Omental fat pad (tissue), 4 donors: Measurements from ENCODE around the gene GALM. TPM values are rescaled to one million over a fixed set of nuclear protein-coding genes. Genes with fewer than 3 reads are reported as not detected.
"Not testable (repeated sequence)": the region's sequence is repeated elsewhere in the genome, so short reads cannot be mapped to it uniquely, and the experiment has no call there.

ENCODE experiments used
- ATAC-seq: fragments of 150-250 bp; one replicate; pipeline ENCODE4 v1.9.1; 2016; ENCODE audit warnings: mild to moderate bottlenecking, moderate library complexity; ENCODE audit not compliant: low FRiP score
- DNase-seq: peaks from one replicate; pipeline ENCODE4 v3.0.0-alpha.2; 2019; ENCODE audit warnings: low spot score
- CTCF ChIP-seq, 3 donors: fragments of 450-650 bp; IDR thresholded peaks; one replicate each; pipeline ENCODE4 v1.5.1; 2016 to 2017; ENCODE audit warnings: antibody characterized with exemption in 3 of 3, mild to moderate bottlenecking in 3 of 3, moderate library complexity in 2 of 3
- total RNA-seq, 4 donors: library from RNA; depleted of rRNA; stranded (reverse); fragments of >200 nt; gene quantifications; one replicate each; pipeline ENCODE4 v1.1.0, GENCODE V29; 2016

The GALM gene
- total RNA-seq, 4 donors from 2014 or later: 9.7 to 29.3 (median 25.7) TPM

DNA sequence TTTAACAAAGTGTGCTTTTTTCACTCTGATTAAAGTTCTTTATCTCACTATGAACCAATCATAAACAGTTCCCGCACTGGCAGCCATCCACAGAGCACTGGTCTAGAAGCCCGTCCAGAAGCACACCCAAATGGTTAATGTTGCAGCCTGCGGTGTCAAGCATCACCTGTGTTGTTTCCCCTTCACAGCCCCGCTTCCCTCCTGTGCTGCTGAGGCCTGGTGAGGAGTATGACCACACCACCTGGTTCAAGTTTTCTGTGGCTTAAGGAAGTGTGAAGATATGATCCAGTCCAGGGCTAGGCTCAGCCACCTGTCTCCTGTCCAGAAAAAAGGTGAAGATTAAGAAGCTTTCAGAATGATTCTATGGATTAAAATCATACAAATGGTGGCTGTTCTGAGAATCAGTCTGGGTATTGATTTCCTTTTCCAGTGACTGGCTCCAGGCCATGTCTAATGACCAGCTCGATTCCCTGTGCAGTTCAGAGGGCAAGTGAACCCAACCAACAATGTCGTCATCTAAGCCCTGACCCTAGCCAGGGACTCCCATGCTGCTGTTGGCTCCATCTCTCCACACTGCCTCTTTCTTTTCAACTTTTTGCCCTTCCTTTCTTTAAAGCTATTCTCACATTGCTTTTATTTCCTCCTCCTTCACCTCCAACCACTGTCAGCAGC is 67.5 kb downstream of the GALM start:
- TF ChIP-seq CTCF (IDR thresholded peaks at IDR 0.05): no peak
- DNase-seq (no peak), ATAC-seq (no peak)

DNA sequence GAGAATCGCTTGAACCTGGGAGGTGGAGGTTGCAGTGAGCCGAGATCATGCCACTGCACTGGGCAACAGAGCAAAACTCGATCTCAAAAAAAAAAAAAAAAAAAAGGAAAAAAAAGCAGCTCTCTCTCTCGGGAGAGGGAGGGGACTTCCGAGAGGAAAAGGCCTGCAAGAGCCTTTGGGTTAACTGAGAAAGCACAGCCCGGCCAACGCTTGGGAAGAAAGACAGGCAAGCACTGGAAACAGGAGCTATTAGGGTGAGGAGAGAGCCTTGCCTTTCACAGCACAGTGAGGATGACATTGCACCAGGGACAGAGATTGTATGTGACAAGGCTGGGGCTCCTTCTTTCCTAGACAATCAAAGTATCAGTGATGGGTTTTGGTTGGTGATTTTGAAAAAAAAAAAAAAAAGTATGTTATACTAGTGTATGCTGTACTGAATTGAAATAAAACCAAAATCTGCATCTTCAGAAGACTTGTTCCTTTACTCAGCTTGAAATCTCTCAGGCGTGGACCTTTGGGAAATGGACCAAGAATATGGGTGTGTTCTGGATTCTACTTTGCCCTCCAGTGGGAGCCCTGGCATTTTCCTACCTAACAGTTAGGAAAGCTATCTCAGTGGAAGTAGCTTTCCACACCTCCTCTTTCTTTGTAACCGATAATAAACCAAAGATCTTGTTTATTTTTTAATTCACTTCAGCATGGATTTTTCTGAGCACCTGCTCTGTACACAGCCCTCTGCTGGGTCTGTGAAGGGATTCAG is 68.6 kb downstream of the GALM start:
- DNase-seq (no peak), ATAC-seq (no peak)
- no peak for TF ChIP-seq CTCF (IDR thresholded peaks at IDR 0.05)

GRCh38 chr2:38735999-38736320 is 70.0 kb downstream of the GALM start:
- TF ChIP-seq CTCF (IDR thresholded peaks at IDR 0.05): no peak
- DNase-seq: no peak
- no peak for ATAC-seq

DNA sequence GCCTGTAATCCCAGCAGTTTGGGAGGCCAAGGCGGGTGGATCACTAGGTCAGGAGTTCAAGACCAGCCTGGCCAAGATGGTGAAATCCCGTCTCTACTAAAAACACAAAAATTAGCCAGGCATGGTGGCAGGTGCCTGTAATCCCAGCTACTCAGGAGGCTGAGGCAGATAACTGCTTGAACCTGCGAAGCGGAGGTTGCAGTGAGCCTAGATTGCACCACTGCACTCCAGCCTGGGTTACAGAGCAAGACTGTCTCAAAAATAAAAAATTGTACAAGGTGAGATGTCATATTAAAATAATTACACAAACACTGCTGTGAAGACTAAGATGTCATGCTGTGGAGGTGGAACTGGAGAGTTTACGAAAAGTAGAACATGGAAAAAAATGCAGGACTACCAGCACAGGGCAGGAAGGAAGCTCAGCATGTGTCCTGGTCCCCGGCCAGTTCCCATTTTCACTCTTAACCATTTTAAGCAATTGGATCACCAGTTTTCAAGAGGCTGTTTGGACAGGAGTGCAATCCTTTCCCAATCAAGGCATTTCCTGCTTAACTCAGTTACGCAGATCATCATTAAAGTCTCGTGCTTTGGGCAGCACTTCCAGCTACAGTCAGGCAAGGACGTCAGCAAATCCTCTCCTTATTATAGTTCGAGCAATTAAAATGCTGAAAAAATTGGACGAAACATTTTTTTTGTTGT is 71.2 kb downstream of the GALM start:
- ATAC-seq, DNase-seq: not testable (repeated sequence)

DNA sequence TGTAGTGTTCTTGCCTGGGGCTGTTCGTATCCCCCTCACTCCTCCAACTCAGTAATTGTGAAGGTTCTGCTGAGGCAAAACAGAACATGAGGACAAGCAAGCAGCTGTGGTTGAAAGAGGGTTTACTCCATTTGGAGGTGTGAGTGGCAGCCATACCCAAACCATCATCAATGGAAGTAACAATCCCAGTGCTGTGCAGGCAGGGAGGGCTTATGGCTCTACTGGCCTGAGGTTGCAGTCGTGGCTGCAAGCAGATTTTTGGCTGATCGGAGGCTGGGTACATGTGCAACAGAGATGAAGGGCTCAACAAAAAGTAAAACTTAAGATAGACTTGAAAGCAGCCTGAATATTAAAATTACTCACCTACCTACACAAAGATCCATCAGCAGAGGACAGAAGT is 72.0 kb downstream of the GALM start:
- ATAC-seq (no peak), DNase-seq (no peak)
- TF ChIP-seq CTCF (IDR thresholded peaks at IDR 0.05): no peak

GRCh38 chr2:38739524-38739923 is 73.6 kb downstream of the GALM start:
- DNase-seq: no peak
- ATAC-seq: no peak
- no peak for TF ChIP-seq CTCF (IDR thresholded peaks at IDR 0.05)

- DNase-seq: no peak
- TF ChIP-seq CTCF (IDR thresholded peaks at IDR 0.05): peak in 1 of 3 donors; percentile 34
- no peak for ATAC-seq
These were observed 75.2 kb downstream of the GALM start for GRCh38 chr2:38740851-38741731.
